Neural progenitor cell (in vitro differentiated cells): ENCODE measurements around the gene ADORA1.

Experiments used
- EZH2 ChIP-seq: fragments of 200-600 bp; sonication (generic); IDR thresholded peaks from 2 replicates; pipeline ENCODE4 v1.6.1; 2017; ENCODE audit warnings: antibody characterized with exemption, mild to moderate bottlenecking, moderate library complexity
- EZH2phosphoT487 ChIP-seq: fragments of 200-600 bp; sonication (generic); IDR thresholded peaks from 2 replicates; pipeline ENCODE4 v1.6.1; 2017; ENCODE audit warnings: antibody characterized with exemption

- TF ChIP-seq EZH2 (no peak), EZH2phosphoT487 (no peak)
Measured at GRCh38 chr1:203175237-203175826, 47.8 kb downstream of the ADORA1 start, which contains the start of gene MYBPH.
